GM12878 (cell line): ENCODE results near the gene MCM3. TPM values are rescaled to one million over a fixed set of nuclear protein-coding genes. Genes with fewer than 3 reads are reported as not detected.

Experiments used
- ATAC-seq: fragments of 200-7000 bp; cut with Tn5 transposase; 3 replicates; pipeline ENCODE4 v1.9.1; 2020; ENCODE audit warnings: mild to moderate bottlenecking, moderate library complexity
- BruUV-seq: library from RNA; stranded (reverse); fragments of 400-500 nt; replicated peaks from 2 replicates; lab custom pipeline; 2021; lab: Mats Ljungman, UMichigan
- CTCF ChIA-PET: fragments of 300-600 bp; sonication (Branson Sonifier 250); formaldehyde crosslinking; extraction: SDS; loops from one replicate; lab custom pipeline; 2021; ENCODE audit warnings: inconsistent platforms; lab: Yijun Ruan, JAX
- POLR2A ChIA-PET: fragments of 350-600 bp; formaldehyde crosslinking; extraction: SDS; loops from one replicate; lab custom pipeline; 2021; ENCODE audit warnings: inconsistent platforms; lab: Charles Lee
- RAD21 ChIA-PET: fragments of 300-600 bp; sonication (Branson Sonifier 250); formaldehyde crosslinking; loops from one replicate; lab custom pipeline; 2023; ENCODE audit warnings: antibody characterized with exemption; ENCODE audit not compliant: unreplicated experiment; lab: Charles Lee
- SMC1A ChIA-PET: fragments of 300-600 bp; sonication (Branson Sonifier 250); formaldehyde crosslinking; loops from one replicate; lab custom pipeline; 2023; ENCODE audit not compliant: unreplicated experiment, uncharacterized antibody; lab: Charles Lee
- DNase-seq: peaks from one replicate; pipeline ENCODE4 v3.0.0-alpha.2; 2011; ENCODE audit warnings: low read depth, low spot score
- FAIRE-seq: peaks from 3 replicates; lab custom pipeline; 2011; peaks lifted over from hg19 to GRCh38; lab: Jason Lieb, UNC
- H2AFZ ChIP-seq: 2 replicates; pipeline ENCODE4 v1.6.0; 2011; ENCODE audit warnings: low read depth, low read length, control low read depth; ENCODE audit not compliant: control insufficient read depth
- H3K27ac ChIP-seq: 2 replicates; pipeline ENCODE4 v1.5.1; 2011; ENCODE audit warnings: control low read depth; ENCODE audit not compliant: control insufficient read depth, insufficient read depth
- H3K27me3 ChIP-seq, 2 experiments: replicated peaks in 1 of 2; 2 replicates each; pipeline versions ENCODE4 v1.6.0 to v1.6.1; 2011; ENCODE audit warnings: low read length in 1 of 2; ENCODE audit not compliant: control insufficient read depth in 2 of 2, insufficient read depth in 2 of 2
- H3K36me3 ChIP-seq, 2 experiments: 2 replicates each; pipeline ENCODE4 v1.5.1; 2011; ENCODE audit warnings: low read length in 1 of 2; ENCODE audit not compliant: control insufficient read depth in 2 of 2, insufficient read depth in 2 of 2
- H3K4me1 ChIP-seq: 2 replicates; pipeline ENCODE4 v1.6.1; 2011; ENCODE audit warnings: mild to moderate bottlenecking, low read length, moderate library complexity, mixed read lengths; ENCODE audit not compliant: control insufficient read depth, insufficient read depth
- H3K4me2 ChIP-seq: 2 replicates; pipeline ENCODE4 v1.6.0; 2011; ENCODE audit warnings: control low read depth; ENCODE audit not compliant: control insufficient read depth, insufficient read depth
- H3K4me3 ChIP-seq: fragments of 200-600 bp; sonication (generic); 2 replicates; pipeline ENCODE4 v1.5.1; 2016
- H3K79me2 ChIP-seq: 2 replicates; pipeline ENCODE4 v1.6.0; 2011; ENCODE audit warnings: low read length; ENCODE audit not compliant: control insufficient read depth, insufficient read depth
- H3K9ac ChIP-seq: 2 replicates; pipeline ENCODE4 v1.8.0; 2011; ENCODE audit warnings: low read length, control low read depth, mixed read lengths; ENCODE audit not compliant: control insufficient read depth, insufficient read depth
- H3K9me3 ChIP-seq: replicated peaks from 3 replicates; pipeline ENCODE4 v1.5.1; 2011; ENCODE audit warnings: mild to moderate bottlenecking, low read length; ENCODE audit not compliant: control insufficient read depth, insufficient read depth
- H4K20me1 ChIP-seq: 2 replicates; pipeline ENCODE4 v1.6.0; 2011; ENCODE audit not compliant: control insufficient read depth, insufficient read depth
- BHLHE40 ChIP-seq, 2 experiments: fragments of 450-650 bp in 1 of 2; IDR thresholded peaks; 2 replicates each; pipeline ENCODE4 v1.6.1; 2011 to 2017; ENCODE audit warnings: low read depth in 2 of 2, borderline replicate concordance in 1 of 2, improper control_type of control experiment in 1 of 2, low read length in 1 of 2, mild to moderate bottlenecking in 1 of 2
- ZNF274 ChIP-seq: IDR thresholded peaks from one replicate; pipeline ENCODE4 v1.8.0; 2011; ENCODE audit not compliant: insufficient read length, insufficient read depth
- WGBS: methylation state at CpG from one replicate; pipeline ENCODE4 v1.1.6; 2016; ENCODE audit warnings: low lambda C conversion rate; ENCODE audit not compliant: insufficient replicate concordance, insufficient coverage; ENCODE audit errors: missing lambda C conversion rate; 5-methylcytosine and 5-hydroxymethylcytosine counted together
- in situ Hi-C: fragments of 300-500 bp; cut with MboI; formaldehyde crosslinking; loops from 9 replicates; pipeline ENCODE4 v1.14.3; 2018; ENCODE audit warnings: mixed read lengths
- intact Hi-C: fragments of 100-400 bp; cut with micrococcal nuclease; formaldehyde crosslinking; loops from one replicate; pipeline ENCODE4 v1.14.2; 2022; ENCODE audit not compliant: unreplicated experiment
- polyA plus RNA-seq, 11 experiments: library from polyadenylated mRNA; depleted of rRNA in 4 of 11; unstranded in 6 of 11; stranded (reverse) in 5 of 11; fragments of >200 nt; fragmentation: Nextera tagmentation in 4 of 11; fragmentation: Illumina TruSeq in 1 of 11; extraction: Ambion mirVana in 4 of 11; extraction: Trizol in 1 of 11; gene quantifications; 1 replicate in 1 of 11; 2 replicates in 10 of 11; pipeline versions ENCODE4 v1.2.1 to v1.2.3, GENCODE V29; 2011 to 2016; ENCODE audit warnings: inconsistent platforms in 2 of 11, missing spikeins in 2 of 11, low read depth in 1 of 11
- total RNA-seq, 4 experiments: library from RNA; depleted of rRNA in 3 of 4; stranded (reverse); fragments of >200 nt in 3 of 4; fragmentation: Illumina TruSeq in 1 of 4; extraction: Trizol in 1 of 4; gene quantifications; 2 replicates each; pipeline versions ENCODE4 v1.2.1 to v1.2.3, GENCODE V29; 2013 to 2021
- TF ChIP-seq, protein P1 (sequence below): fragments of 150-350 bp; IDR thresholded peaks from 2 replicates; pipeline ENCODE4 v1.6.1; 2016; ENCODE audit warnings: low read depth, low read length

Gene MCM3
- total and polyA plus RNA-seq, 10 of the 15 experiments (the other 5 are each of a cell fraction or from before 2014, with no cell fraction given): 74.1 to 265 (median 214) TPM

DNA sequence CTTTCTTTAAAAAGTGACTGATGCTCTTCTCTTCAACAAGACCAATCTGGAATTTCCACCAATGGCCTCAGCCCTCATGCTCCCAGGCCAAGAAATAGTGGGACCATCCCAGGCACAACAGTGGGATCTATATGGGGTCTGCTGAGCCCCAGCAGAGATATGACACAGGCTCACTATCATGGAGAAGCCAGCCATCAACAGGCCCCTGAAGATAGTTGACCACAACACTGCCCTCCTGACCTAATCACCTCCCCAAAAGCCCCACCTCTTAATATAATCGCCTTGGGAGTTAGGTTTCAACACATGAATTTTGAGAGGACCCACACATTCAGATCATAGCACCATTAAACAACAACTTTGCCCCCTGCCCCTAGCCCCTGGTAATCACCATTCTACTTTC is 16.8 kb upstream of the MCM3 start:
- FAIRE-seq (no peak), DNase-seq (no peak), ATAC-seq (no peak)
- BruUV-seq: no TSS peak
- Histone ChIP-seq H3K36me3 (no peaks in the 10 kb centered on the region), H3K4me1 (peaks cover 58% of the 10 kb centered on the region), H3K27ac (no peak overlapping the region), H3K9me3 (no peaks in the 10 kb centered on the region; the same call in 2 of the 3 replicates), H3K79me2 (no peaks in the 10 kb centered on the region), H3K27me3 (no peaks in the 10 kb centered on the region), H3K4me3 (no peak overlapping the region), H2AFZ (no peak overlapping the region), H3K9ac (no peak overlapping the region), H3K4me2 (no peak overlapping the region), H4K20me1 (no peaks in the 10 kb centered on the region)
- SMC1A ChIA-PET: interaction anchor here (0.6 to 3.4 kb wide), 3 partner anchors 16 to 62 kb away, joined by 3 to 23 read pairs (median 3); partner anchors contain the start of gene MCM3
- in situ Hi-C loops: loop anchor here (5.0 kb wide), 2 partner anchors 91 to 196 kb away; no protein-coding TSS in a partner anchor
- intact Hi-C loops: no loop called here
- RAD21 ChIA-PET: no interaction called here
- WGBS: 90% methylated on average over 1 of the region's 1 CpG
- POLR2A ChIA-PET: interaction anchor here (1.2 kb wide), 1 partner anchor 17 kb away, joined by 3 read pairs; the partner anchor contains the start of gene MCM3
- CTCF ChIA-PET: interaction anchor here (1.0 to 3.1 kb wide), 2 partner anchors 15 to 61 kb away, joined by 3 to 19 read pairs; partner anchors contain the start of genes MCM3 and PAQR8
- TF ChIP-seq BHLHE40 (IDR thresholded peaks at IDR 0.05; ENCODE audit: borderline replicate concordance in 1 of 2, low read depth in 2 of 2, low read length in 1 of 2): no peak
- TF ChIP-seq ZNF274: no peak
- TF ChIP-seq, protein P1, sequence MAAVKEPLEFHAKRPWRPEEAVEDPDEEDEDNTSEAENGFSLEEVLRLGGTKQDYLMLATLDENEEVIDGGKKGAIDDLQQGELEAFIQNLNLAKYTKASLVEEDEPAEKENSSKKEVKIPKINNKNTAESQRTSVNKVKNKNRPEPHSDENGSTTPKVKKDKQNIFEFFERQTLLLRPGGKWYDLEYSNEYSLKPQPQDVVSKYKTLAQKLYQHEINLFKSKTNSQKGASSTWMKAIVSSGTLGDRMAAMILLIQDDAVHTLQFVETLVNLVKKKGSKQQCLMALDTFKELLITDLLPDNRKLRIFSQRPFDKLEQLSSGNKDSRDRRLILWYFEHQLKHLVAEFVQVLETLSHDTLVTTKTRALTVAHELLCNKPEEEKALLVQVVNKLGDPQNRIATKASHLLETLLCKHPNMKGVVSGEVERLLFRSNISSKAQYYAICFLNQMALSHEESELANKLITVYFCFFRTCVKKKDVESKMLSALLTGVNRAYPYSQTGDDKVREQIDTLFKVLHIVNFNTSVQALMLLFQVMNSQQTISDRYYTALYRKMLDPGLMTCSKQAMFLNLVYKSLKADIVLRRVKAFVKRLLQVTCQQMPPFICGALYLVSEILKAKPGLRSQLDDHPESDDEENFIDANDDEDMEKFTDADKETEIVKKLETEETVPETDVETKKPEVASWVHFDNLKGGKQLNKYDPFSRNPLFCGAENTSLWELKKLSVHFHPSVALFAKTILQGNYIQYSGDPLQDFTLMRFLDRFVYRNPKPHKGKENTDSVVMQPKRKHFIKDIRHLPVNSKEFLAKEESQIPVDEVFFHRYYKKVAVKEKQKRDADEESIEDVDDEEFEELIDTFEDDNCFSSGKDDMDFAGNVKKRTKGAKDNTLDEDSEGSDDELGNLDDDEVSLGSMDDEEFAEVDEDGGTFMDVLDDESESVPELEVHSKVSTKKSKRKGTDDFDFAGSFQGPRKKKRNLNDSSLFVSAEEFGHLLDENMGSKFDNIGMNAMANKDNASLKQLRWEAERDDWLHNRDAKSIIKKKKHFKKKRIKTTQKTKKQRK: no peak
